LNCAP (cell line): ENCODE data around the gene HINT2.

Source experiments
- CTCF ChIP-seq: fragments of 450-650 bp; IDR thresholded peaks from 2 replicates; pipeline ENCODE4 v1.5.1; 2017; ENCODE audit warnings: mild to moderate bottlenecking

HINT2 gene

GRCh38 chr9:35767458-35767857 lies 47.4 kb downstream of the HINT2 start:
- no peak for TF ChIP-seq CTCF

GRCh38 chr9:35766997-35767396 lies 47.8 kb downstream of the HINT2 start:
- no peak for TF ChIP-seq CTCF

- no peak for TF ChIP-seq CTCF
These were observed 51.0 kb downstream of the HINT2 start for GRCh38 chr9:35763803-35764202.

GRCh38 chr9:35763181-35763580 lies 51.7 kb downstream of the HINT2 start:
- TF ChIP-seq CTCF, result no peak
